Keratinocyte (primary cell): ENCODE data around the gene DHRS11.
"Not testable (repeated sequence)": the region's sequence is repeated elsewhere in the genome, so short reads cannot be mapped to it uniquely, and the experiment has no call there.

ENCODE experiments used
- EZH2 ChIP-seq: IDR thresholded peaks from one replicate; pipeline ENCODE4 v1.6.1; 2012; ENCODE audit warnings: inconsistent platforms, mild to moderate bottlenecking, low read length, moderate library complexity
- TF ChIP-seq, protein P1 (sequence below), 3 experiments: IDR thresholded peaks in 1 of 3; conservative IDR thresholded peaks in 1 of 3; optimal IDR thresholded peaks in 1 of 3; 2 replicates in 2 of 3; 3 replicates in 1 of 3; pipeline versions ENCODE3 to v1.5.1; 2011; ENCODE audit warnings: low read length in 3 of 3, mild to moderate bottlenecking in 3 of 3, moderate library complexity in 2 of 3, control low read depth in 1 of 3, inconsistent platforms in 1 of 3; ENCODE audit not compliant: insufficient read depth in 2 of 3; ENCODE audit errors: extremely low read depth in 1 of 3

DNA sequence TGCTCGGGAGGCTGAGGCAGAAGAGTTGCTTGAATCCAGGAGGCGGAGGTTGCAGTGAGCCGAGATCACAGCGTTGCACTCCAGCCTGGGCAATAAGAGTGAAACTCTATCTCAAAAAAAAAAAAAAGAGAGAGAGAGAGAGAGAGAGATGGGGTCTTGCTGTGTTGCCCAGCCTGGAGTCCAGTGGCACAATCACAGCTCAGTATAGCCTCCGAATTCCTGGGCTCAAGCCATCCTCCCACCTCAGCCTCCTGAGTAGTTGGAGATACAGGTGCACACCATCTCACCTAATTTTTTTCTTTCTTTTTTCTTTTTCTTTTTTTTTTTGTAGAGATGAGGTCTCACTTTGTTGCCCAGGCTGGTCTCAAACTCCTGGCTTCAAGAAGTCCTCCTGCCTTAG, 13.3 kb downstream of the DHRS11 start:
- TF ChIP-seq, protein P1, sequence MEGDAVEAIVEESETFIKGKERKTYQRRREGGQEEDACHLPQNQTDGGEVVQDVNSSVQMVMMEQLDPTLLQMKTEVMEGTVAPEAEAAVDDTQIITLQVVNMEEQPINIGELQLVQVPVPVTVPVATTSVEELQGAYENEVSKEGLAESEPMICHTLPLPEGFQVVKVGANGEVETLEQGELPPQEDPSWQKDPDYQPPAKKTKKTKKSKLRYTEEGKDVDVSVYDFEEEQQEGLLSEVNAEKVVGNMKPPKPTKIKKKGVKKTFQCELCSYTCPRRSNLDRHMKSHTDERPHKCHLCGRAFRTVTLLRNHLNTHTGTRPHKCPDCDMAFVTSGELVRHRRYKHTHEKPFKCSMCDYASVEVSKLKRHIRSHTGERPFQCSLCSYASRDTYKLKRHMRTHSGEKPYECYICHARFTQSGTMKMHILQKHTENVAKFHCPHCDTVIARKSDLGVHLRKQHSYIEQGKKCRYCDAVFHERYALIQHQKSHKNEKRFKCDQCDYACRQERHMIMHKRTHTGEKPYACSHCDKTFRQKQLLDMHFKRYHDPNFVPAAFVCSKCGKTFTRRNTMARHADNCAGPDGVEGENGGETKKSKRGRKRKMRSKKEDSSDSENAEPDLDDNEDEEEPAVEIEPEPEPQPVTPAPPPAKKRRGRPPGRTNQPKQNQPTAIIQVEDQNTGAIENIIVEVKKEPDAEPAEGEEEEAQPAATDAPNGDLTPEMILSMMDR (optimal IDR thresholded peaks at IDR 0.05 in 1 of 3, IDR thresholded peaks at IDR 0.05 in 1 of 3, conservative IDR thresholded peaks at IDR 0.05 in 1 of 3; ENCODE audit: extremely low read depth in 1 of 3, insufficient read depth in 2 of 3, low read length in 3 of 3): not testable (repeated sequence)
- TF ChIP-seq EZH2: not testable (repeated sequence)
